ENCODE measurements around the gene AGPAT4. TPM values are rescaled to one million over a fixed set of nuclear protein-coding genes. Genes with fewer than 3 reads are reported as not detected.

The AGPAT4 gene
- total RNA-seq, 1 donor from 2014 or later, result 24.4 TPM

GRCh38 chr6:161265975-161266374 lies 7.9 kb downstream of the AGPAT4 start:
- Mint-ChIP-seq H3K4me3 (no peak overlapping the region), H3K36me3 (peaks cover 34% of the 10 kb centered on the region), H3K27me3 (no peaks in the 10 kb centered on the region), H3K4me1 (ENCODE audit: unreplicated experiment) (peaks cover 34% of the 10 kb centered on the region), H3K27ac (no peak overlapping the region), H3K9me3 (no peaks in the 10 kb centered on the region)
- no peak for TF ChIP-seq CTCF (conservative IDR thresholded peaks at IDR 0.05)
- DNase-seq (ENCODE audit: extremely low spot score, unreplicated experiment), result no peak

- H3K36me3 Mint-ChIP-seq, result peaks cover 34% of the 10 kb centered on the region
- H3K27ac Mint-ChIP-seq, result no peak overlapping the region
- no peak for TF ChIP-seq CTCF (conservative IDR thresholded peaks at IDR 0.05)
- DNase-seq (ENCODE audit: extremely low spot score, unreplicated experiment), result no peak
- no peaks in the 10 kb centered on the region for H3K27me3 Mint-ChIP-seq
- no peaks in the 10 kb centered on the region for H3K9me3 Mint-ChIP-seq
- H3K4me1 Mint-ChIP-seq (ENCODE audit: unreplicated experiment), result peaks cover 35% of the 10 kb centered on the region
- no peak overlapping the region for H3K4me3 Mint-ChIP-seq
Measured at GRCh38 chr6:161265554-161265953, 8.3 kb downstream of the AGPAT4 start.

DNA sequence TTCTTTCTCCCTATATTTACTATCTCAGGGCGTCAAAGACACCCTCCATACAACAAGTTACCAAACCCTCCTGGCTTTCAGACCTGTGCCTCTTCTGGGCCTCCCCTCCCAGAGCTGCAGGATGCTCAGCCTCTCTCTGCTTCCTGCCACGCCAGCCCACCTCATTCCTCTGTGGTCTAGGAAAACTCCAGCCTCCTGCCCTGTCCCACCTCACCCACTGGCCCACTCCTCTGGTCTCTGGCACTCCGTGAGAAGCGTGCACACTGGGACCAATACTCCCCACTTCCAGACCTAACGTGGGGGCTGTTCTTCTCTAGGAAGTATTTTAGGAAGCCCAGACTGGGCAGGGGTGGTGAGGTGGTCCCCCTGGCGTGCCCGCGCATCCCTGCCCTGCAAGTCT lies 9.7 kb downstream of the AGPAT4 start:
- Mint-ChIP-seq H3K4me3 (no peak overlapping the region), H3K27me3 (no peaks in the 10 kb centered on the region), H3K9me3 (no peaks in the 10 kb centered on the region), H3K27ac (no peak overlapping the region), H3K4me1 (ENCODE audit: unreplicated experiment) (peaks cover 35% of the 10 kb centered on the region), H3K36me3 (peaks cover 33% of the 10 kb centered on the region)
- no peak for TF ChIP-seq CTCF (conservative IDR thresholded peaks at IDR 0.05)
- no peak for DNase-seq (ENCODE audit: extremely low spot score, unreplicated experiment)

DNA sequence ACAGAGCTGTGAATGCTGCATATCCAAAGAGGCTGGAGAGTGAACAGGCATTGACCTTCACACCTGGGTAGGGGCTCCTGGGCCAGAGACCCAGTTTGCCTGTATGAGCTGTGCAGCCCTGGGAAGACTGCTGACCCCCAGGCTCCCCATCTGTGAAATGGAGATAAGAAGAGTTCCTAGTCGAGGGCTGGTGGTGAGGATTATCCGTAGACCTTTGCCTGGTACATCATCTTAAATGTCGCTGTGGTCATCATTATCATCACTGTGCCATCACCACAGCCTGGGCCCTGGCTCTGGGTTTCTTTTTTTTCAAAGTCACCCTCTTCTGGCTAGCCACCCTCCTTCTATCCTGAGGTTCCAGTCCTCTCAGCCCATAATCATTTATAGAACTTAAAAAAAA lies 12.0 kb downstream of the AGPAT4 start:
- Mint-ChIP-seq H3K27ac (no peak overlapping the region), H3K4me1 (ENCODE audit: unreplicated experiment) (peaks cover 33% of the 10 kb centered on the region), H3K4me3 (no peak overlapping the region), H3K27me3 (no peaks in the 10 kb centered on the region), H3K9me3 (no peaks in the 10 kb centered on the region), H3K36me3 (peaks cover 30% of the 10 kb centered on the region)
- DNase-seq (ENCODE audit: extremely low spot score, unreplicated experiment), result no peak
- no peak for TF ChIP-seq CTCF (conservative IDR thresholded peaks at IDR 0.05)

DNA sequence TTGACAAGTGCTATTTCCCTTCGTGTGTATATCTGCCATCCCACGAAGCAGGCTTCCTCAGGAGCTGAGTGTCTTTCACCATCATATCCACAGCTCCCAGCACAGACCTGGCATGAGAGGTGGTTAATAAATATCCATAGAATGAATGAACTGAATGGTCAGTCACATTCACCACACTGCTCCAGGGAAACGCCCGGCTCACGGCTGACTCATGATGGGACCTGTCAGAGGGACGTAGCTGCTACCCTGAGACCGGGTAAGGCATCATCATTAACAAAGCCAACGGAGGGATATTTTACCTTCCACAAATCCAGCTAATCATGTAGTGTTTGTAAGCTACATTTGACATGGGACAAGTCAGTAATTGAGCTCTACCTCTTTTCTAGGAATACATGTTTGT lies 12.5 kb downstream of the AGPAT4 start:
- no peak for TF ChIP-seq CTCF (conservative IDR thresholded peaks at IDR 0.05)
- Mint-ChIP-seq H3K4me3 (no peak overlapping the region), H3K36me3 (peaks cover 28% of the 10 kb centered on the region), H3K27ac (no peak overlapping the region), H3K27me3 (no peaks in the 10 kb centered on the region), H3K4me1 (ENCODE audit: unreplicated experiment) (peaks cover 31% of the 10 kb centered on the region), H3K9me3 (no peaks in the 10 kb centered on the region)
- no peak for DNase-seq (ENCODE audit: extremely low spot score, unreplicated experiment)

DNA sequence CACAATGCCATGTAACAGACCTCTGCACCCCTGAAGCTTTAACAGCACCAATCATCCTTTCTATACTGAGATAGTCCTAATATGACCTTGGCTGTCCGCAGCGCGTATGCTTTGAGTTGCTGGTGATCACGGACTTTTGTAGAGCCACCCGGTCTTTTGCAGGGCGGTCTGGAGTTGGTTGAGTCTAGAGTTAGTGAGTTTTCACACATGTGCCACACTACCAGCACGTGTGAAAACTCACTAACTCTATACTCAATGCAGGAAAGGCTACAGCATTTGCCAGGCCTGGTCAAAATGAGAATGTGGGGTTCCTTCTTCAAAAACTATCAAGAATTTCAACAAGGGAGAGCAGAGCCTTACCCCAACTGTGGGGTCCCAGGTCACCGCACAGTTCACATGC lies 14.6 kb downstream of the AGPAT4 start:
- no peaks in the 10 kb centered on the region for H3K9me3 Mint-ChIP-seq
- H3K27ac Mint-ChIP-seq, result no peak overlapping the region
- no peak overlapping the region for H3K4me3 Mint-ChIP-seq
- no peak for TF ChIP-seq CTCF (conservative IDR thresholded peaks at IDR 0.05)
- peaks cover 38% of the 10 kb centered on the region for H3K4me1 Mint-ChIP-seq (ENCODE audit: unreplicated experiment)
- H3K36me3 Mint-ChIP-seq, result peaks cover 24% of the 10 kb centered on the region
- H3K27me3 Mint-ChIP-seq, result no peaks in the 10 kb centered on the region
- no peak for DNase-seq (ENCODE audit: extremely low spot score, unreplicated experiment)
